Heart right ventricle (tissue), 16 donors: ENCODE data around the gene MMP24OS. TPM values are rescaled to one million over a fixed set of nuclear protein-coding genes. Genes with fewer than 3 reads are reported as not detected.
A peak's percentile ranks its signal among the peaks of the same experiment; 100 is the strongest.

Experiments used
- ATAC-seq, 8 donors: fragments of 200-7000 bp; cut with Tn5 transposase; one replicate each; pipeline ENCODE4 v1.9.1; 2020; ENCODE audit warnings: mild to moderate bottlenecking in 8 of 8, moderate library complexity in 8 of 8, moderate number of reproducible peaks in 1 of 8
- DNase-seq, 2 donors: peaks; one replicate each; pipeline ENCODE4 v3.0.0-alpha.2; 2020
- H3K27ac ChIP-seq, 10 donors: fragments of 200-600 bp; sonication (generic) in 2 of 10; one replicate each; pipeline versions ENCODE4 v1.5.0 to v1.8.0; 2020 to 2022; ENCODE audit warnings: mild to moderate bottlenecking in 3 of 10
- H3K27me3 ChIP-seq, 7 donors: fragments of 200-600 bp; one replicate each; pipeline ENCODE4 v1.8.0; 2021 to 2022; ENCODE audit warnings: mild to moderate bottlenecking in 2 of 7
- H3K36me3 ChIP-seq, 9 donors: fragments of 200-600 bp; sonication (generic) in 1 of 9; one replicate each; pipeline versions ENCODE4 v1.5.0 to v1.8.0; 2020 to 2022; ENCODE audit warnings: mild to moderate bottlenecking in 2 of 9
- H3K4me1 ChIP-seq, 9 donors: fragments of 200-600 bp; sonication (generic) in 1 of 9; one replicate each; pipeline versions ENCODE4 v1.5.0 to v1.8.0; 2020 to 2022; ENCODE audit warnings: mild to moderate bottlenecking in 4 of 9
- H3K4me3 ChIP-seq, 10 donors: fragments of 200-600 bp; sonication (generic) in 2 of 10; one replicate each; pipeline versions ENCODE4 v1.5.0 to v1.8.0; 2020 to 2022; ENCODE audit warnings: mild to moderate bottlenecking in 7 of 10, moderate library complexity in 2 of 10
- H3K9me3 ChIP-seq, 11 donors: fragments of 200-600 bp in 10 of 11; sonication (generic) in 2 of 11; one replicate each; pipeline versions ENCODE4 v1.5.0 to v1.8.0; 2013 to 2022; ENCODE audit warnings: mild to moderate bottlenecking in 2 of 11, control low read depth in 1 of 11, moderate library complexity in 1 of 11
- CTCF ChIP-seq, 9 donors: fragments of 200-600 bp; sonication (generic) in 2 of 9; IDR thresholded peaks; one replicate each; pipeline versions ENCODE4 v1.5.0 to v1.8.0; 2021 to 2022; ENCODE audit warnings: antibody characterized with exemption in 9 of 9, mild to moderate bottlenecking in 5 of 9, moderate library complexity in 1 of 9
- WGBS, 2 donors: extraction: QIAGEN DNeasy Blood & Tissue Kit; methylation state at CpG; one replicate each; pipeline ENCODE4 v1.1.7; 2013; ENCODE audit warnings: inconsistent platforms in 1 of 2; 5-methylcytosine and 5-hydroxymethylcytosine counted together
- intact Hi-C, 10 donors: fragments of 100-400 bp; cut with DNase I; formaldehyde crosslinking; loops; one replicate each; pipeline versions ENCODE4 v1.11.1 to v1.14.2; 2022
- polyA plus RNA-seq, 2 donors: library from polyadenylated mRNA; stranded (reverse); fragments of 200-250 nt; gene quantifications; one replicate each; pipeline ENCODE4 v1.2.3, GENCODE V29; 2013
- total RNA-seq, 10 donors: library from RNA; stranded (reverse); fragmentation: NEBNext Ultra II Directional in 3 of 10; extraction: Animal tissue kit (Norgen Biotek cat#: 25700) in 3 of 10; gene quantifications; one replicate each; pipeline versions ENCODE4 v1.2.1 to v1.2.4, GENCODE V29; 2021 to 2023
- donor health status: Arrhythmogenic right ventricular cardiomyopathy.
- donor health status: ischemic (EF 13 %, LVEDD 7.1; RV severe dilation, severe dysfunction).
- donor health status: healthy with polysubstance abuse.
- donor health status: DM: no; HTN: yes; CAD: no.
- donor health status: DM: no; HTN: no; CAD: no.
- donor health status: ischemic (EF 25% LVEDD 6.9; RV normal size, moderate dysfunction).
- donor health status: ischemic (EF 25% LVEDD 5.7; RV mildly dilated, moderate dysfunction).
- donor health status: healthy.
- donor health status: DM: yes; HTN: yes; CAD: no.
- donor health status: Ischemic cardiomyopathy.
- donor health status: ischemic (EF 35%, LVEDD 5.7; RV mildly dilated, moderate dysfunction).
- donor health status: nonischemic (EF 11% LVEDD 7.7; RV severe dilation, severe dysfunction).
- donor health status: DM: yes; HTN: yes; CAD: no.
- donor health status: PGD.
- donor health status: ischemic (EF 29% LVEDD 5.4; RV normal size, mild dysfunction).
- donor health status: nonischemic (EF 23%, LVEDD 6.1; RV moderate dilation, normal function).

The MMP24OS gene
- total and polyA plus RNA-seq, 12 donors = 14.4 to 64.1 (median 46.1) TPM

- H3K4me3 ChIP-seq = no peak overlapping the region
- DNase-seq (no peak), ATAC-seq (peak in 3 of 8 donors; percentile 16 to 54 (median 17))
- H3K9me3 ChIP-seq = no peaks in the 10 kb centered on the region
- no peaks in the 10 kb centered on the region for H3K27me3 ChIP-seq
- peaks cover 0 to 13% (median 0%) of the 10 kb centered on the region in 9 donors for H3K36me3 ChIP-seq
- 74% methylated on average over 11 of the region's 11 CpGs for WGBS, 2 donors
- H3K27ac ChIP-seq = no peak overlapping the region
- no peak for TF ChIP-seq CTCF (IDR thresholded peaks at IDR 0.05)
- intact Hi-C loops = no loop called here
- peaks cover 0 to 26% (median 8%) of the 10 kb centered on the region in 9 donors for H3K4me1 ChIP-seq
These were observed 48.3 kb upstream of the MMP24OS start for GRCh38 chr20:35326021-35326739.

GRCh38 chr20:35325401-35325800 lies 47.5 kb upstream of the MMP24OS start:
- Histone ChIP-seq H3K27me3 (no peaks in the 10 kb centered on the region), H3K9me3 (no peaks in the 10 kb centered on the region), H3K36me3 (peaks cover 0 to 17% (median 0%) of the 10 kb centered on the region in 9 donors), H3K4me3 (no peak overlapping the region), H3K4me1 (peaks cover 0 to 26% (median 8%) of the 10 kb centered on the region in 9 donors), H3K27ac (no peak overlapping the region)
- 81 to 82% methylated on average over 6 of the region's 6 CpGs for WGBS, 2 donors
- DNase-seq = no peak
- ATAC-seq = no peak
- TF ChIP-seq CTCF (IDR thresholded peaks at IDR 0.05) = no peak
- intact Hi-C loops = no loop called here

- WGBS, 2 donors = 93 to 98% methylated on average over 3 of the region's 3 CpGs
- peaks cover 0 to 26% (median 0%) of the 10 kb centered on the region in 9 donors for H3K36me3 ChIP-seq
- no peak for ATAC-seq
- H3K9me3 ChIP-seq = no peaks in the 10 kb centered on the region
- no peak overlapping the region for H3K27ac ChIP-seq
- no peak for TF ChIP-seq CTCF (IDR thresholded peaks at IDR 0.05)
- H3K4me1 ChIP-seq = peaks cover 0 to 24% (median 9%) of the 10 kb centered on the region in 9 donors
- intact Hi-C loops = no loop called here
- H3K27me3 ChIP-seq = no peaks in the 10 kb centered on the region
- DNase-seq = no peak
- no peak overlapping the region for H3K4me3 ChIP-seq
These were observed 42.6 kb upstream of the MMP24OS start for GRCh38 chr20:35320396-35321126.

GRCh38 chr20:35319871-35320197 lies 41.9 kb upstream of the MMP24OS start:
- peaks cover 0 to 31% (median 0%) of the 10 kb centered on the region in 9 donors for H3K36me3 ChIP-seq
- intact Hi-C loops = no loop called here
- TF ChIP-seq CTCF (IDR thresholded peaks at IDR 0.05) = no peak
- no peak for ATAC-seq
- peaks cover 0 to 19% (median 9%) of the 10 kb centered on the region in 9 donors for H3K4me1 ChIP-seq
- DNase-seq = no peak
- no peaks in the 10 kb centered on the region for H3K27me3 ChIP-seq
- H3K27ac ChIP-seq = no peak overlapping the region
- H3K4me3 ChIP-seq = no peak overlapping the region
- no peaks in the 10 kb centered on the region for H3K9me3 ChIP-seq
